GM18508 (cell line): ENCODE measurements around the gene LST1.

Experiments used
- ATAC-seq: cut with Tn5 transposase; IDR thresholded peaks from one replicate; pipeline ENCODE4 v1.9.1; 2021; ENCODE audit warnings: moderate number of reproducible peaks; ENCODE audit not compliant: insufficient read depth, unreplicated experiment

Gene LST1

DNA sequence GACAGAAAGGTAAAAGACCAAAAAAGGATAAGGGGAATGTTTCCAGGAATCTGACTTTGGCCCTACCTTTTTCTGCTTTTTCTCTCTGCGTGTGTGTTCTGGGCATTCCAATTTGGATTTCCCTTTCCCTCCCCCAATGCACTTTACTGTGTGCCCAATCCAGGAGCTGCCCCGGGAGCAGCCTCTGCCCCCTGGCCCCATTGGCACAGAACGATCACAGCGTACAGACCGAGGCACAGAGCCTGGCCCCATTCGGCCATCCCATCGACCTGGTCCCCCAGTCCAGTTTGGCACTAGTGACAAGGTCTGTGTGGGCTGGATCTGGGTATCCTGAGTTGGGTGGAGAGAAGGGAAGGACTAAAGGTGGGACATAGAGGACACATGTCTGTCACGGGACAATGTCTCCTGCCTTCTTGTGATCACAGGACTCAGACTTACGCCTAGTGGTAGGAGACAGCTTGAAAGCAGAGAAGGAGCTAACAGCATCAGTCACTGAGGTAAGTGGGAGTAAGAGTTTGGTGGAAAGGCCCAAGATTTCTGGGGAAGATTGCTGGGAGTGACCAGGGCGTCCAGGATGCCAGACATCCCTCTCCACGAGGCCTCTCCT lies 49.0 kb downstream of the LST1 start:
- ATAC-seq: no peak

DNA sequence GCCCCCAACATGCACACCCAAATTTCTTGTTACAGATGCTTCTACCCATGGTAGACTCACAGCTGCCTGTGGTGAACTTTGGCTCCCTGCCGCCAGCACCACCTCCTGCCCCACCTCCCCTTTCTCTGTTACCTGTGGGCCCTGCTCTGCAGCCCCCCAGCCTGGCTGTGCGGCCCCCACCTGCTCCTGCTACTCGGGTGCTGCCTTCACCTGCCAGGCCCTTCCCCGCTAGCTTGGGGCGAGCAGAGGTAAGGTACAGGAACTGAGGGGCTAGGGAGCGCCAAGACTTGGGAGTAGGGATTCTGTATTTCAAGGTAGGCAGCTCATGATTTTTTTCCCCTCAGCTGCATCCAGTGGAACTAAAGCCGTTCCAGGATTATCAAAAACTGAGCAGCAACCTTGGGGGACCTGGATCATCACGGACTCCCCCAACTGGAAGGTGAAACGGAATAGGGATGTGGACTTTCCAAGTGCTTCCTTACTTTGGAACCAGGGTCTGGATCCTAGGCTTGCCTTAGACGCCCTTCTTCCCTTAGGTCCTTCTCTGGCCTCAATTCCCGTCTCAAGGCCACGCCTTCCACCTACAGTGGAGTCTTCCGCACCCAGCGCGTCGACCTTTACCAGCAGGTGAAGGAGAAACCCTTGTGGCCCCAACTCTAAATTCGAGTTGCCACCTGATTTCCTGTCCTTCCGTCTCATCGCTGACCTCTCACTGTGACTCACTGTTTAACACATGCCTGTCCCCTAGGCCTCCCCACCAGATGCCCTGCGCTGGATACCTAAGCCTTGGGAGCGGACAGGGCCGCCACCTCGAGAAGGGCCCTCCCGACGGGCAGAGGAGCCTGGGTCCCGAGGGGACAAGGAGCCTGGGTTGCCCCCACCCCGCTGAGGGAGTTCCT lies 50.9 kb downstream of the LST1 start:
- no peak for ATAC-seq
